ENCODE data around the gene ZIC4. TPM values are rescaled to one million over a fixed set of nuclear protein-coding genes. Genes with fewer than 3 reads are reported as not detected.
A peak's percentile ranks its signal among the peaks of the same experiment; 100 is the strongest.

ZIC4 gene
- polyA plus RNA-seq, 3 donors: not detected

DNA sequence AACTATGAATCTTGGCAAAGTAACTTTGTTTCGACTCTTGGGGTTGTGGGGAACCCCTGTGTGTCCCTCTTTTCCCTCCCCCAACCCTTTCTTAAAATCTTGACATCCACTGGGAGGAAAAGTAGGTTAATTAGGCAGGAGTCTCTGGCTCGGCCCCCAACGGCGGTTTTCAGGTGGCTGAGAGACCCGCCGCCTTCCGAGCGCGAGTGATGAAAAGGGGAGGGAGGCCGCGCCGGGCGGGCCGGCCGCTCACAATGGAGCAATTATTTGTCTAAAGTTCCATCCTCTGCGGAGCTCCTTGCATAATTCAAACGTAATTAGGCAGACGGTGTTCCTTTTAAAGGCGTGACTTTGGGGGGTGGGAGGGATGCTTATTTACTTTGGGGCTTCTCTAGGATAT, 51.7 kb downstream of the ZIC4 start:
- Mint-ChIP-seq H3K27me3 (ENCODE audit: low read depth in 3 of 3) (peaks cover 70 to 74% (median 71%) of the 10 kb centered on the region in 3 donors), H3K9me3 (peaks cover 8 to 48% (median 38%) of the 10 kb centered on the region in 7 donors), H3K27ac (no peak overlapping the region), H3K4me1 (no peaks in the 10 kb centered on the region), H3K36me3 (peaks cover 7 to 12% of the 10 kb centered on the region in 2 donors), H3K4me3 (peak overlapping the region in 1 of 2 donors; percentile 78)
- H4K20me1 ChIP-seq (ENCODE audit: insufficient read depth, low read length): no peaks in the 10 kb centered on the region
- intact Hi-C loops (cut with micrococcal nuclease): no loop called here
- peaks cover 19 to 56% of the 10 kb centered on the region in 2 donors for H3K9me3 ChIP-seq (replicated peaks in 1 of 2; ENCODE audit: control insufficient read depth in 1 of 2, insufficient read depth in 1 of 2, low read length in 2 of 2)
- H2AFZ ChIP-seq (ENCODE audit: insufficient read depth, low read depth, low read length, poor library complexity, severe bottlenecking): no peak overlapping the region
- 8% methylated on average over 16 of the region's 19 CpGs for WGBS (ENCODE audit: insufficient coverage)
- H3K27ac ChIP-seq (ENCODE audit: low read depth in 1 of 2, low read length in 2 of 2): no peak overlapping the region
- H3K27me3 ChIP-seq (ENCODE audit: control insufficient read depth in 2 of 2, insufficient read depth in 2 of 2, low read length in 2 of 2): peaks cover 66 to 77% of the 10 kb centered on the region in 2 donors
- H3K4me3 ChIP-seq (replicated peaks in 1 of 3; ENCODE audit: low read depth in 2 of 3, low read length in 3 of 3): no peak overlapping the region
- no peaks in the 10 kb centered on the region for H3K79me2 ChIP-seq (ENCODE audit: insufficient read depth, low read length)
- no peak overlapping the region for H3K9ac ChIP-seq (ENCODE audit: insufficient read depth, low read length, poor library complexity, severe bottlenecking)
- H3K36me3 ChIP-seq (replicated peaks in 1 of 2; ENCODE audit: control insufficient read depth in 1 of 2, insufficient read depth in 2 of 2, low read length in 2 of 2): no peaks in the 10 kb centered on the region
- TF ChIP-seq, protein P1, sequence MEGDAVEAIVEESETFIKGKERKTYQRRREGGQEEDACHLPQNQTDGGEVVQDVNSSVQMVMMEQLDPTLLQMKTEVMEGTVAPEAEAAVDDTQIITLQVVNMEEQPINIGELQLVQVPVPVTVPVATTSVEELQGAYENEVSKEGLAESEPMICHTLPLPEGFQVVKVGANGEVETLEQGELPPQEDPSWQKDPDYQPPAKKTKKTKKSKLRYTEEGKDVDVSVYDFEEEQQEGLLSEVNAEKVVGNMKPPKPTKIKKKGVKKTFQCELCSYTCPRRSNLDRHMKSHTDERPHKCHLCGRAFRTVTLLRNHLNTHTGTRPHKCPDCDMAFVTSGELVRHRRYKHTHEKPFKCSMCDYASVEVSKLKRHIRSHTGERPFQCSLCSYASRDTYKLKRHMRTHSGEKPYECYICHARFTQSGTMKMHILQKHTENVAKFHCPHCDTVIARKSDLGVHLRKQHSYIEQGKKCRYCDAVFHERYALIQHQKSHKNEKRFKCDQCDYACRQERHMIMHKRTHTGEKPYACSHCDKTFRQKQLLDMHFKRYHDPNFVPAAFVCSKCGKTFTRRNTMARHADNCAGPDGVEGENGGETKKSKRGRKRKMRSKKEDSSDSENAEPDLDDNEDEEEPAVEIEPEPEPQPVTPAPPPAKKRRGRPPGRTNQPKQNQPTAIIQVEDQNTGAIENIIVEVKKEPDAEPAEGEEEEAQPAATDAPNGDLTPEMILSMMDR (IDR thresholded peaks at IDR 0.05): no peak
- DNase-seq: no peak
- H3K4me1 ChIP-seq (ENCODE audit: control insufficient read depth in 1 of 2, insufficient read depth in 2 of 2, low read length in 2 of 2): no peaks in the 10 kb centered on the region
- H3K4me2 ChIP-seq (replicated peaks; ENCODE audit: extremely low read depth, low read length, poor library complexity, severe bottlenecking): no peak overlapping the region

DNA sequence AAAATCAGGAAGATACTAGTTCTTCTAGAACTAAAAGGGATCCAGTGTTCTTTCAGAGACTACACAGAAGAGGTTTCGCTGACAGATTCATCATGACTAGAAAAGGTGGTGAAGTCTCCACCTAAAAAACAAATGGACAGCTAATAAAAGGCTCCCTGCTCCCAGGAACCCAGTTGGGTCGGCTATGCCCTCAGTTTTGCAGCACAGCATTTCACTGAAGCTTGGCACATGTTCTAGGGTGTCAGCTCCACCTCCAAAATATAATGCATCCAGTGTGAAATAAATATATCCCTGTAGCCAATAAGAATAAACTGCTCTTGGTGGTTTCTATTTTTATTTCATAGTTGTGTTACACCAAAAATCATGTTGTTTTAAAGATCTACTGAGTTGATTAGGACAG, 55.0 kb downstream of the ZIC4 start:
- H3K4me1 Mint-ChIP-seq: no peaks in the 10 kb centered on the region
- H3K27me3 Mint-ChIP-seq (ENCODE audit: low read depth in 3 of 3): peaks cover 37 to 41% (median 38%) of the 10 kb centered on the region in 3 donors
- peaks cover 2 to 24% (median 17%) of the 10 kb centered on the region in 7 donors for H3K9me3 Mint-ChIP-seq
- no peak overlapping the region for H3K4me3 Mint-ChIP-seq
- H3K4me2 ChIP-seq (replicated peaks; ENCODE audit: extremely low read depth, low read length, poor library complexity, severe bottlenecking): no peak overlapping the region
- intact Hi-C loops (cut with micrococcal nuclease): no loop called here
- peaks cover 3 to 4% of the 10 kb centered on the region in 2 donors for H3K36me3 Mint-ChIP-seq
- H3K27ac ChIP-seq (ENCODE audit: low read depth in 1 of 2, low read length in 2 of 2): no peak overlapping the region
- H3K27me3 ChIP-seq (ENCODE audit: control insufficient read depth in 2 of 2, insufficient read depth in 2 of 2, low read length in 2 of 2): peaks cover 32 to 44% of the 10 kb centered on the region in 2 donors
- H3K27ac Mint-ChIP-seq: no peak overlapping the region
- TF ChIP-seq, protein P1 (IDR thresholded peaks at IDR 0.05): no peak
- H3K9ac ChIP-seq (ENCODE audit: insufficient read depth, low read length, poor library complexity, severe bottlenecking): no peak overlapping the region
- peaks cover 6 to 23% of the 10 kb centered on the region in 2 donors for H3K9me3 ChIP-seq (replicated peaks in 1 of 2; ENCODE audit: control insufficient read depth in 1 of 2, insufficient read depth in 1 of 2, low read length in 2 of 2)
- no peak overlapping the region for H2AFZ ChIP-seq (ENCODE audit: insufficient read depth, low read depth, low read length, poor library complexity, severe bottlenecking)
- no peak for DNase-seq
- no peaks in the 10 kb centered on the region for H3K4me1 ChIP-seq (ENCODE audit: control insufficient read depth in 1 of 2, insufficient read depth in 2 of 2, low read length in 2 of 2)
- H3K79me2 ChIP-seq (ENCODE audit: insufficient read depth, low read length): no peaks in the 10 kb centered on the region
- no peaks in the 10 kb centered on the region for H3K36me3 ChIP-seq (replicated peaks in 1 of 2; ENCODE audit: control insufficient read depth in 1 of 2, insufficient read depth in 2 of 2, low read length in 2 of 2)
- WGBS (ENCODE audit: insufficient coverage): 33% methylated on average over 1 of the region's 2 CpGs
- no peak overlapping the region for H3K4me3 ChIP-seq (replicated peaks in 1 of 3; ENCODE audit: low read depth in 2 of 3, low read length in 3 of 3)
- no peaks in the 10 kb centered on the region for H4K20me1 ChIP-seq (ENCODE audit: insufficient read depth, low read length)

Measured in CD14-positive monocyte (primary cell).